Lung (tissue), 5 donors: Measurements from ENCODE around the gene NSD2. TPM values are rescaled to one million over a fixed set of nuclear protein-coding genes. Genes with fewer than 3 reads are reported as not detected.

Experiments used
- polyA plus RNA-seq, 2 donors: library from polyadenylated mRNA; stranded (reverse); fragments of 200-250 nt; gene quantifications; one replicate each; pipeline ENCODE4 v1.2.1, GENCODE V29; 2013
- small RNA-seq: library from RNA; depleted of rRNA; stranded (forward); fragments of <200 nt; gene quantifications from one replicate; pipeline ENCODE3, GENCODE V24; 2014; ENCODE audit warnings: low replicate concordance
- total RNA-seq, 2 donors: library from RNA; depleted of rRNA in 1 of 2; stranded (reverse); fragments of >200 nt in 1 of 2; gene quantifications; one replicate each; pipeline ENCODE4 v1.2.1, GENCODE V29; 2014 to 2021
- donor health status: Bipolar disorder and iron deficiency.
- donor health status: healthy.
- donor health status: DM: yes; HTN: yes; CAD: no.

The NSD2 gene
- total and polyA plus RNA-seq, 4 donors = 12.7 to 66.2 (median 28.3) TPM

Small RNAs within 50 kb of the gene (small RNA-seq; reads per million reads assigned to genes)
- 126 reads per million, percentile 98 among the genes with 10 or more reads in this experiment for gene SCARNA22

Other genes starting within 250 kb of the NSD2 start
- gene FAM53A, start 187.1 kb upstream of the NSD2 start, total RNA-seq = 1 to 10 TPM; 2.1 to 2.8 TPM
- gene FAM53A, start 187.1 kb upstream of the NSD2 start, polyA plus RNA-seq = 1 to 10 TPM; 1.4 to 2.3 TPM
- gene SLBP, start 159.1 kb upstream of the NSD2 start, total RNA-seq = 10 to 100 TPM; 34.9 to 43.2 TPM
- 10 to 100 TPM; 34.9 to 35.0 TPM for gene SLBP, start 159.1 kb upstream of the NSD2 start, polyA plus RNA-seq
- 10 to 100 TPM; 16.6 to 45.2 TPM for gene TMEM129, start 150.1 kb upstream of the NSD2 start, total RNA-seq
- 10 to 100 TPM; 36.9 to 38.7 TPM for gene TMEM129, start 150.1 kb upstream of the NSD2 start, polyA plus RNA-seq
- 10 to 100 TPM; 13.8 to 18.7 TPM for gene TACC3, start 149.9 kb upstream of the NSD2 start, total RNA-seq
- gene TACC3, start 149.9 kb upstream of the NSD2 start, polyA plus RNA-seq = 10 to 100 TPM; 18.3 to 22.1 TPM
- 10 to 100 TPM; 24.8 to 99.3 TPM for gene FGFR3, start 78.1 kb upstream of the NSD2 start, total RNA-seq
- gene FGFR3, start 78.1 kb upstream of the NSD2 start, polyA plus RNA-seq = 10 to 100 TPM in 1 of 2 donors, 1 to 10 TPM in 1; 8.1 to 20.0 TPM
- gene LETM1, start 15.2 kb upstream of the NSD2 start, total RNA-seq = 10 to 100 TPM; 31.1 to 47.1 TPM
- 10 to 100 TPM; 21.7 to 22.6 TPM for gene LETM1, start 15.2 kb upstream of the NSD2 start, polyA plus RNA-seq
- gene NELFA, start 137.6 kb downstream of the NSD2 start, total RNA-seq = 10 to 100 TPM; 31.3 to 33.6 TPM
- 10 to 100 TPM; 17.8 to 18.2 TPM for gene NELFA, start 137.6 kb downstream of the NSD2 start, polyA plus RNA-seq
- gene NAT8L, start 187.9 kb downstream of the NSD2 start, total RNA-seq = under 1 TPM; 0.28 to 0.46 TPM
- gene NAT8L, start 187.9 kb downstream of the NSD2 start, polyA plus RNA-seq = under 1 TPM; 0.05 to 0.06 TPM